Measurements from ENCODE around the gene GNE. TPM values are rescaled to one million over a fixed set of nuclear protein-coding genes. Genes with fewer than 3 reads are reported as not detected.

Gene GNE
- total RNA-seq, 4 donors from 2014 or later, result 9.6 to 20.0 (median 14.9) TPM

DNA sequence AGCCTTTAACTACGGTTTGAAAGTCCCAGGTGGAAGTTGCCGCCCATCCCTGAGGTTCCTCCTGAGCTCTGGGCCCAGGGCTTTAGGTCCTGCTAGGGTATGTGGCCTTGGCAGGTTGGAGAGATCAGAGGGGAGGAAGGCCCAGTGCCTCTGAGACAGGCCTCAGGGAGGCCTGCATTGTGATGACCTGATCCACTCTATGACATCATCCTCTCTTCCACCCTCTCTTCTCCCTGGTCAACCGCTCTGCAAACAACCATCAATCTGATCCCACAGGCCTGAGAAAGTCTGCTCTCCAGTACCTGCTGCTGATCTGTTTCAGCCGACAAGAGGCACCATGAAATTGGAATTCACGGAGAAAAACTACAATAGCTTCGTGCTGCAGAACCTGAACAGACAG is 89.1 kb downstream of the GNE start, which contains the start of gene CCIN:
Gene CCIN (plus strand): TSS at position 223 of the 400 bp plus-strand sequence. CDS start 115 bp downstream, at position 338.
- no peaks in the 10 kb centered on the region for H3K9me3 ChIP-seq
- no peaks in the 10 kb centered on the region for H3K27me3 ChIP-seq
- TF ChIP-seq, protein P1, sequence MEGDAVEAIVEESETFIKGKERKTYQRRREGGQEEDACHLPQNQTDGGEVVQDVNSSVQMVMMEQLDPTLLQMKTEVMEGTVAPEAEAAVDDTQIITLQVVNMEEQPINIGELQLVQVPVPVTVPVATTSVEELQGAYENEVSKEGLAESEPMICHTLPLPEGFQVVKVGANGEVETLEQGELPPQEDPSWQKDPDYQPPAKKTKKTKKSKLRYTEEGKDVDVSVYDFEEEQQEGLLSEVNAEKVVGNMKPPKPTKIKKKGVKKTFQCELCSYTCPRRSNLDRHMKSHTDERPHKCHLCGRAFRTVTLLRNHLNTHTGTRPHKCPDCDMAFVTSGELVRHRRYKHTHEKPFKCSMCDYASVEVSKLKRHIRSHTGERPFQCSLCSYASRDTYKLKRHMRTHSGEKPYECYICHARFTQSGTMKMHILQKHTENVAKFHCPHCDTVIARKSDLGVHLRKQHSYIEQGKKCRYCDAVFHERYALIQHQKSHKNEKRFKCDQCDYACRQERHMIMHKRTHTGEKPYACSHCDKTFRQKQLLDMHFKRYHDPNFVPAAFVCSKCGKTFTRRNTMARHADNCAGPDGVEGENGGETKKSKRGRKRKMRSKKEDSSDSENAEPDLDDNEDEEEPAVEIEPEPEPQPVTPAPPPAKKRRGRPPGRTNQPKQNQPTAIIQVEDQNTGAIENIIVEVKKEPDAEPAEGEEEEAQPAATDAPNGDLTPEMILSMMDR (IDR thresholded peaks at IDR 0.05), result no peak
- no peak for TF ChIP-seq POLR2AphosphoS5 (IDR thresholded peaks at IDR 0.05)
- no peak for TF ChIP-seq POLR2A (IDR thresholded peaks at IDR 0.05)
- TF ChIP-seq EP300 (IDR thresholded peaks at IDR 0.05), result no peak
- H3K4me3 ChIP-seq, result no peak within 1 kb of the TSS
- peaks cover 22% of the 10 kb centered on the region for H3K4me1 ChIP-seq
- no peaks in the 10 kb centered on the region for H3K36me3 ChIP-seq
- DNase-seq (ENCODE audit: low spot score in 2 of 2), result no peak
- H3K27ac ChIP-seq, result no peak within 1 kb of the TSS
- 87% methylated on average over 6 of the region's 6 CpGs for WGBS

DNA sequence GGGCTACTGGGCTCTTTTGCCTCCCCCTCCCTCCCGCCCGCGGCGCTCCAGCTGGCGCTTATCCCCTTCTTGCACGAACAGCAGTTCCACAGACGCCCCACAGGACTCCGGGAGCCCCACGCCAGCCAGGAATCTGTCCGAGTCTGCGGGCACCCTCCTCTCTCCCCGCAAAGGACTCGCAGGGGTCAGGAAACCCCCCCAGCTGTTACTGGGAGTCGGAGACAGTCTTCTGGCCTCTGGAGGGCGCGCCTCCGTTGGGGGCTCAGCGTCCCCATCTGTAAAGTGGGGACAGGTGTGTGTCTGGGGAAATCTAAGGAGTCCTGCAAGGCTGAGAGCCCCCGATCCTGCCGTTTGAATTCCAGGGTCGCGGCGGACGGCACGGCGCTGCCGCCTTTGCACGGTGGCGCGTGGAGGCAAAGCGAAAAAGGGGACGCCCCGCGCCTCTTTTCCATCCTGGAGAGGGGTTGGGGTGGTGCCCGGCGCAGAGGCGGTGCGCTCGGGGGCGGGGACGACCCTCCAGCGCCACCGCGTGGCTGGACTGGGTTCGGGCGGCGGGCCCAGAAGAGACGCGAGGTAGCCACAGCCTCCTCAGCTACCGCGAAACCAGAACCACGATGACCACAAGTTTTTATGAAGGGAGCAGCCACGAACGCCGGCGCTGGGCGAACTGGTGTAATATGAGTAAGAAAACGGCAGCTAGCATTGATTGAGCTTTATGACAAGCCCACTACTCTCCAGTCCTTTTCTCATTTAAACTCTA is 91.9 kb downstream of the GNE start:
- Histone ChIP-seq H3K27me3 (no peaks in the 10 kb centered on the region), H3K4me1 (peaks cover 34% of the 10 kb centered on the region), H3K9me3 (no peaks in the 10 kb centered on the region), H3K27ac (peak overlapping the region; percentile 57), H3K4me3 (peak overlapping the region; percentile 48), H3K36me3 (no peaks in the 10 kb centered on the region)
- TF ChIP-seq POLR2A (IDR thresholded peaks at IDR 0.05) (no peak), POLR2AphosphoS5 (IDR thresholded peaks at IDR 0.05) (no peak), EP300 (IDR thresholded peaks at IDR 0.05) (no peak)
- TF ChIP-seq, protein P1 (IDR thresholded peaks at IDR 0.05), result peak; percentile 75 to 97
- 1% methylated on average over 12 of the region's 58 CpGs for WGBS
- DNase-seq (ENCODE audit: low spot score in 2 of 2), result peak; percentile 89 to 90

DNA sequence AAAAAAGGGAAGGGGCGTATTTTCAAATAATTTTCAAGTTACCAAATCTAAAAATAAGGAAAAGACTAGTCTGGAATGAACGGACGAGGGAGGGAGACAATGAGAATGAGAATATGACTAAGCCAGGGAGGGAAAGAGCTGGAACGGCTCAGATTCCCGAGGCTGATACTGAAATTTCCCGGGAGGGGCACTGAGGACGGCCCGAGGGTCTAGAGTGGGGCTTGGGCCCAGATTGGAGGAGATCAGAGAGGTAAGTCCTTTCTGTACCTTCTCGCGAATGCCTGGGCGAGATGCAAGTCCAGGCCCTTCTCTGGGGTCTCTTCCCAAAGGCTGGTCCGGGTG is 92.5 kb downstream of the GNE start:
- H3K9me3 ChIP-seq, result no peaks in the 10 kb centered on the region
- TF ChIP-seq EP300 (IDR thresholded peaks at IDR 0.05) (no peak), POLR2A (IDR thresholded peaks at IDR 0.05) (no peak)
- TF ChIP-seq, protein P1 (IDR thresholded peaks at IDR 0.05), result no peak
- H3K27ac ChIP-seq, result peak overlapping the region; percentile 57
- DNase-seq (ENCODE audit: low spot score in 2 of 2), result no peak
- H3K27me3 ChIP-seq, result no peaks in the 10 kb centered on the region
- H3K4me3 ChIP-seq, result peak overlapping the region; percentile 48
- 30% methylated on average over 12 of the region's 12 CpGs for WGBS
- no peaks in the 10 kb centered on the region for H3K36me3 ChIP-seq
- H3K4me1 ChIP-seq, result peaks cover 37% of the 10 kb centered on the region

DNA sequence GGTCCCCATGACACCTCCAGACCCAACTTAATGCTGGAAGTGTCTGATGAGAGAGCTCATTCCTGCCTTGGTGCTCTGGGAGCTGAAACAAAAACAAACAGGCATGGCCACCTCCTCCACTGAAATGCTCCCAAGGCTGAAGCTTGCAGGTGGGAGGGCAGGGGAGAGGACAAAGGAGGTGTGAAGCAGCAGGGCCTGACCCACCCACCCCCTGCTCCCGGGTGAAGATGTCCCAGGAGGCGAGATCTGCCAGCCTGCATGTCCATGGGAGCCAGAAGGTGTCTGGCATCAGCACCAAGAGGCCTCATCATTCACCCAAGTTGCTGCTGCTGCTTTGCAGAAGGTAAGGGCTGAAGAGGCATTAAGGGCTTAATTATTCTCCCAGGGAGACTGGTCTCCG is 93.3 kb downstream of the GNE start:
- Histone ChIP-seq H3K4me1 (peaks cover 41% of the 10 kb centered on the region), H3K9me3 (no peaks in the 10 kb centered on the region), H3K36me3 (no peaks in the 10 kb centered on the region), H3K27me3 (no peaks in the 10 kb centered on the region), H3K27ac (no peak overlapping the region), H3K4me3 (no peak overlapping the region)
- TF ChIP-seq POLR2A (IDR thresholded peaks at IDR 0.05), result no peak
- no peak for DNase-seq (ENCODE audit: low spot score in 2 of 2)
- WGBS, result 80% methylated on average over 3 of the region's 3 CpGs

Other genes with a start within 250 kb of the GNE start
- 1 to 10 TPM; 3.1 to 6.4 (median 4.0) TPM for gene RECK, start 221.5 kb downstream of the GNE start, total RNA-seq
- 1 to 10 TPM; 3.2 to 8.8 (median 5.6) TPM for gene GLIPR2, start 121.7 kb downstream of the GNE start, total RNA-seq
- not detected for gene CCIN, start 89.1 kb downstream of the GNE start, total RNA-seq
- 100 to 1,000 TPM; 128 to 148 (median 130) TPM for gene CLTA, start 67.5 kb downstream of the GNE start, total RNA-seq
- 10 to 100 TPM; 20.6 to 43.9 (median 28.1) TPM for gene RNF38, start 141.8 kb upstream of the GNE start, total RNA-seq

Measured in suprapubic skin (tissue), 4 donors.